Body of pancreas (tissue), 4 donors: ENCODE measurements around the gene SPON2. TPM values are rescaled to one million over a fixed set of nuclear protein-coding genes. Genes with fewer than 3 reads are reported as not detected.

ENCODE experiments used
- ATAC-seq: fragments of 150-250 bp; one replicate; pipeline ENCODE4 v1.9.1; 2016
- DNase-seq, 4 donors: peaks; one replicate each; pipeline ENCODE4 v3.0.0-alpha.2; 2019
- H3K27ac ChIP-seq, 4 donors: fragments of 200-600 bp; sonication (generic); 1 replicate in 3 of 4; 2 replicates in 1 of 4; pipeline versions ENCODE4 v1.5.1 to v1.6.1; 2016 to 2019; ENCODE audit warnings: mild to moderate bottlenecking in 1 of 4, mixed read lengths in 1 of 4, moderate library complexity in 1 of 4
- H3K27me3 ChIP-seq, 2 donors: fragments of 200-600 bp; sonication (generic); one replicate each; pipeline ENCODE4 v1.6.0; 2016; ENCODE audit warnings: mild to moderate bottlenecking in 1 of 2
- H3K36me3 ChIP-seq, 2 donors: fragments of 200-600 bp; sonication (generic); replicated peaks in 1 of 2; 2 replicates each; pipeline ENCODE4 v1.5.1; 2016; ENCODE audit warnings: low read depth in 2 of 2; ENCODE audit not compliant: insufficient read depth in 1 of 2
- H3K4me1 ChIP-seq: fragments of 200-600 bp; sonication (generic); one replicate; pipeline ENCODE4 v1.6.0; 2016
- H3K4me3 ChIP-seq, 2 donors: fragments of 200-600 bp; sonication (generic); 1 replicate in 1 of 2; 2 replicates in 1 of 2; pipeline ENCODE4 v1.5.1; 2016 to 2019
- H3K9me3 ChIP-seq, 3 donors: fragments of 200-600 bp; sonication (generic); 1 replicate in 2 of 3; 2 replicates in 1 of 3; pipeline ENCODE4 v1.5.1; 2016
- POLR2A ChIP-seq, 3 donors: fragments of 450-650 bp; IDR thresholded peaks; one replicate each; pipeline ENCODE4 v1.6.1; 2016; ENCODE audit warnings: antibody characterized with exemption in 3 of 3, mild to moderate bottlenecking in 2 of 3
- WGBS, 2 donors: methylation state at CpG; one replicate each; pipeline ENCODE4 v1.1.5; 2017; 5-methylcytosine and 5-hydroxymethylcytosine counted together
- intact Hi-C: fragments of 100-400 bp; cut with DNase I; formaldehyde crosslinking; loops from one replicate; pipeline ENCODE4 v1.15.1; 2023
- total RNA-seq, 2 donors: library from RNA; depleted of rRNA; stranded (reverse); fragments of >200 nt; gene quantifications; one replicate each; pipeline ENCODE4 v1.1.0, GENCODE V29; 2016
- TF ChIP-seq, protein P1 (sequence below), 7 experiments: fragments of 450-650 bp in 4 of 7; fragments of 200-600 bp in 3 of 7; sonication (generic) in 3 of 7; IDR thresholded peaks; one replicate each; pipeline ENCODE4 v1.5.1; 2016 to 2019; ENCODE audit warnings: antibody characterized with exemption in 7 of 7

The SPON2 gene
- total RNA-seq, 2 donors from 2014 or later = 25.4 to 33.5 TPM

DNA sequence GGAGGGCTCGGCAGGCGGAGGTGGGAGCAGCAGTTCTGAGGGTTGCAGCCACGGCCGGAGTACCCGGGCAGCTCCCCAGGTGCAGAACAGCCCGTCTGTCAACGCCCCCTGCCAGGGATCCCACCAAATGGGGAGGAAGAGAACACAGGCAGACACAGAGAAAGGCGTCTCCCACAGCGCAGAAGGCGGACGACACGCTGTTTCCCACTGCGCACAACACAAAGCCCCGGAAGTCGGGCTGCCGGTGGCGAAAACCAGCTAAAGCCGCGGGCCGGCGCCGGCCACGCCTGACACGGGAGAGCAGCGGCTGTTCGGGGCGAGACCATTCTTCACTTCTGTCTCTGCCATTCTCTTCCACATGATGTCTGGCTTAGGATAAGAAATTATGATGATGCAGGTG is 45.0 kb upstream of the SPON2 start:
- no peaks in the 10 kb centered on the region for H3K27me3 ChIP-seq
- H3K4me1 ChIP-seq = peaks cover 12% of the 10 kb centered on the region
- no peak for DNase-seq
- WGBS, 2 donors = 96% methylated on average over 27 of the region's 27 CpGs
- intact Hi-C loops = no loop called here
- no peak for ATAC-seq
- H3K4me3 ChIP-seq = no peak overlapping the region
- H3K9me3 ChIP-seq = no peaks in the 10 kb centered on the region
- H3K36me3 ChIP-seq = peaks cover 17 to 18% of the 10 kb centered on the region in 2 donors
- no peak overlapping the region for H3K27ac ChIP-seq
- TF ChIP-seq POLR2A (IDR thresholded peaks at IDR 0.05) = no peak

DNA sequence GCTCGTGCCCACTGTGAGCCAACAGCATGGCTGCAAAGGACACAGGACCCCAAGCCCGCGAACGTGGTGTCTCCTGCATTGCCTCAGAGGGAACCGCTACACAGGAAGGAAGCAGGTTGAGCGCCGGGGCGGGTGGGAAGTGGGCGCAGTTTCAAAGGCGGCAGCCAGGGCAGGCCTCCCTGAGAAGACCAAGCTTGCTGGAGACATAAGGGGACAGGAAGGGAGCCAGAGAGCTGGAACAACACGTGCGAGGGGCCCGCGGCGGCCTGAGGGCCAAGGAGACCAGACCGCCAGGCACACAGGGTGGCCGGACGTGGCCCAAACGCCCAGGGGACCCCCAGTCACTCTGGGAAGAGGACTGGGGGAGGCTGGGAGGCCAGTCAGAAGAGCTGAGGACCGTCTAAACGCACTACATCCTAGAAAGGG is 44.5 kb upstream of the SPON2 start:
- H3K9me3 ChIP-seq = no peaks in the 10 kb centered on the region
- no peak for TF ChIP-seq POLR2A (IDR thresholded peaks at IDR 0.05)
- TF ChIP-seq, protein P1, sequence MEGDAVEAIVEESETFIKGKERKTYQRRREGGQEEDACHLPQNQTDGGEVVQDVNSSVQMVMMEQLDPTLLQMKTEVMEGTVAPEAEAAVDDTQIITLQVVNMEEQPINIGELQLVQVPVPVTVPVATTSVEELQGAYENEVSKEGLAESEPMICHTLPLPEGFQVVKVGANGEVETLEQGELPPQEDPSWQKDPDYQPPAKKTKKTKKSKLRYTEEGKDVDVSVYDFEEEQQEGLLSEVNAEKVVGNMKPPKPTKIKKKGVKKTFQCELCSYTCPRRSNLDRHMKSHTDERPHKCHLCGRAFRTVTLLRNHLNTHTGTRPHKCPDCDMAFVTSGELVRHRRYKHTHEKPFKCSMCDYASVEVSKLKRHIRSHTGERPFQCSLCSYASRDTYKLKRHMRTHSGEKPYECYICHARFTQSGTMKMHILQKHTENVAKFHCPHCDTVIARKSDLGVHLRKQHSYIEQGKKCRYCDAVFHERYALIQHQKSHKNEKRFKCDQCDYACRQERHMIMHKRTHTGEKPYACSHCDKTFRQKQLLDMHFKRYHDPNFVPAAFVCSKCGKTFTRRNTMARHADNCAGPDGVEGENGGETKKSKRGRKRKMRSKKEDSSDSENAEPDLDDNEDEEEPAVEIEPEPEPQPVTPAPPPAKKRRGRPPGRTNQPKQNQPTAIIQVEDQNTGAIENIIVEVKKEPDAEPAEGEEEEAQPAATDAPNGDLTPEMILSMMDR (IDR thresholded peaks at IDR 0.05) = no peak
- ATAC-seq = no peak
- H3K36me3 ChIP-seq = peaks cover 18% of the 10 kb centered on the region in 2 donors
- no peaks in the 10 kb centered on the region for H3K27me3 ChIP-seq
- peaks cover 17% of the 10 kb centered on the region for H3K4me1 ChIP-seq
- peak in 1 of 4 donors; percentile 37 for DNase-seq
- no peak overlapping the region for H3K27ac ChIP-seq
- H3K4me3 ChIP-seq = no peak overlapping the region
- WGBS, 2 donors = 63 to 80% methylated on average over 14 to 18 of the region's 21 CpGs
- intact Hi-C loops = no loop called here

DNA sequence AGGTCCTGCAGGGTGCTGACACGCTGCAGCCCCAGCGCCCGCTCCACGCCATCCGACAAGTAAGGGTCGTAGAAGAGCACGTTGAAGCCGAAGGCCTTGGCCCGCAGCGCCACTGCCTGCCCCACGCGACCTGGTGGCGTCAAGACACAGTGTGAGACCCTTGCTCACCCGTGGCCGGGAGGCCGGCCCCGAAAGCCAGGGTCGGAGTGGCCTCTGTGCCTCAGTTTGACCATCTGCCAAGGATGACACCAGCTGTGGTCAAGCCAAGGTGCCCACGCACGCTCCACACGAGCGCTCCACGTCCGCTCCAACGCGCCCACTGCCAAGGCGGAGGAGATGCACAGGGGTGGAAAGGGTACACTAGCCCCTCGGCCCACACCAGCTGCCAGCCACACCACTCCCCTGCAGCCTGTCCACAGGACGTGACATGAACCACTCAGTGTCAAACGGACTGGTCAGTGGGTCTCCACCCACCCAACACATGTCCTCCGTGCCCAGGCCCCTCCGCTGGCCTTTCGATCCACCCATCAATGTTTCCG is 43.8 kb upstream of the SPON2 start:
- ATAC-seq (no peak), DNase-seq (no peak)
- no peak overlapping the region for H3K4me3 ChIP-seq
- H3K9me3 ChIP-seq = no peaks in the 10 kb centered on the region
- peaks cover 18% of the 10 kb centered on the region in 2 donors for H3K36me3 ChIP-seq
- peaks cover 25% of the 10 kb centered on the region for H3K4me1 ChIP-seq
- 91 to 95% methylated on average over 21 to 34 of the region's 34 CpGs for WGBS, 2 donors
- H3K27me3 ChIP-seq = no peaks in the 10 kb centered on the region
- intact Hi-C loops = no loop called here
- H3K27ac ChIP-seq = no peak overlapping the region
- TF ChIP-seq POLR2A (IDR thresholded peaks at IDR 0.05) = no peak
- TF ChIP-seq, protein P1 (IDR thresholded peaks at IDR 0.05) = no peak

DNA sequence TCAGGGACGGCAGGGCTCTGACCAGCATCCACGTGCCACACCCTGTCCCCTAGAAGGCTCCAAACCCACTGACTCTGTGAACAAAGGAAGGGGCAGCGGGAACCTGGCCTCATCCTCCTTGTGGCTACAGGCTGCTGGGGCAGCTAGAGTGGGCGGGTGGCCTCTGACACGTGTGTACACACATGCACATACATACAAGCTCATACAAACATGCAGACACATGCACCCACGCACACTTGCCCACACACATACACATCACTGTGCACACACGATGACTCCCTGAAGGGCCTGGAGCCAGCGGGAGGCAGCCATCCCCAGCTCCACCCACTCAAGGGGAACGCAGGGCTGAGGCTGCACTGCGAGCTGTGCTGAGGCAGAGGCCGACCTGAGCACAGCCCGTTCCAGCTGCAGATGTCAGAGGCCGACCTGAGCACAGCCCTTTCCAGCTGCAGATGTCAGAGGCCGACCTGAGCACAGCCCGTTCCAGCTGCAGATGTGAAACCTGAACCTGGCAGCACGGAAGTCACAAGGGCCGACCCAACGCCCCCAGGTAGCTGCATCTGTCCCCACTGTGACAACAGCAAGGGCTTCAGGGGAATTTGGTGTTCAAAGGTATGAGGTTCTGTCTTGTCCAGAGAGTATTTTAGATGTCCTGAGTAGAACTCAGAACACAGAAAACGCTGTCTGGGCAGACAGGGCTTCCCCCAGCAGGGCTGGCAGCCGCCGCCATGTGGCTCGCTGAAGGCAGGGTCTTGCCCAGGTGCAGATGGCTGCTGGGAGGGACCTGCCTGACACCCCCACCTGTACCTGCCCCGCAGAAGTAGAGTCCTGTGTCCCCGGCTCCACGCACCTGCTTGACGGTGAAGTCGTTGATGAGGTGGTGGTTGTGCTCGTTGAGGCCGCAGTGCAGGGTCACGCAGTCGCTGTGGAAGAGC is 43.0 kb upstream of the SPON2 start:
- Histone ChIP-seq H3K27ac (no peak overlapping the region), H3K9me3 (no peaks in the 10 kb centered on the region), H3K4me3 (no peak overlapping the region), H3K4me1 (peaks cover 31% of the 10 kb centered on the region), H3K27me3 (no peaks in the 10 kb centered on the region), H3K36me3 (peaks cover 18% of the 10 kb centered on the region in 2 donors)
- intact Hi-C loops = no loop called here
- DNase-seq = peak in 1 of 4 donors; percentile 37
- TF ChIP-seq, protein P1 (IDR thresholded peaks at IDR 0.05) = no peak
- TF ChIP-seq POLR2A (IDR thresholded peaks at IDR 0.05) = no peak
- no peak for ATAC-seq
- WGBS, 2 donors = 84 to 95% methylated on average over 15 to 28 of the region's 31 CpGs
